GM12878 (cell line): ENCODE data around the gene AGRP. TPM values are rescaled to one million over a fixed set of nuclear protein-coding genes. Genes with fewer than 3 reads are reported as not detected.

Experiments
- ASH2L ChIP-seq: fragments of 300-600, 200-600 bp; sonication (generic); IDR thresholded peaks from 2 replicates; pipeline ENCODE4 v1.6.1; 2017; ENCODE audit warnings: low read depth, mild to moderate bottlenecking, borderline replicate concordance
- ATF7 ChIP-seq: fragments of 450-650 bp; IDR thresholded peaks from 2 replicates; pipeline ENCODE4 v1.6.1; 2016; ENCODE audit warnings: low read depth, mild to moderate bottlenecking
- BCL3 ChIP-seq: IDR thresholded peaks from 2 replicates; pipeline ENCODE4 v1.6.1; 2011; ENCODE audit warnings: borderline replicate concordance, low read depth, mild to moderate bottlenecking, moderate library complexity, low read length; ENCODE audit not compliant: insufficient read depth, poor library complexity, severe bottlenecking
- BHLHE40 ChIP-seq, 2 experiments: fragments of 450-650 bp in 1 of 2; IDR thresholded peaks; 2 replicates each; pipeline ENCODE4 v1.6.1; 2011 to 2017; ENCODE audit warnings: low read depth in 2 of 2, borderline replicate concordance in 1 of 2, improper control_type of control experiment in 1 of 2, low read length in 1 of 2, mild to moderate bottlenecking in 1 of 2
- ESRRA ChIP-seq: IDR thresholded peaks from 2 replicates; pipeline ENCODE4 v1.6.1; 2012; ENCODE audit warnings: mild to moderate bottlenecking, low read length, improper control_type of control experiment
- GATAD2B ChIP-seq: fragments of 450-650 bp; conservative IDR thresholded peaks from 2 replicates; pipeline ENCODE4 v1.6.1; 2017; ENCODE audit warnings: low read depth, mild to moderate bottlenecking, moderate library complexity
- HSF1 ChIP-seq: fragments of 150-350 bp; IDR thresholded peaks from 2 replicates; pipeline ENCODE4 v1.6.1; 2014; ENCODE audit warnings: mild to moderate bottlenecking, low read depth, low read length
- JUNB ChIP-seq: IDR thresholded peaks from 2 replicates; pipeline ENCODE4 v1.6.1; 2016; ENCODE audit warnings: antibody characterized with exemption, mild to moderate bottlenecking
- LARP7 ChIP-seq: fragments of 450-650 bp; IDR thresholded peaks from 2 replicates; pipeline ENCODE4 v1.6.1; 2017; ENCODE audit warnings: mild to moderate bottlenecking
- NR2F1 ChIP-seq: fragments of 450-650 bp; conservative IDR thresholded peaks from 2 replicates; pipeline ENCODE4 v1.6.1; 2017; ENCODE audit warnings: mild to moderate bottlenecking
- ZBTB4 ChIP-seq: fragments of 450-650 bp; formaldehyde crosslinking; IDR thresholded peaks from 2 replicates; pipeline ENCODE4 v1.4.0; 2022; ENCODE audit warnings: mild to moderate bottlenecking, moderate library complexity
- polyA plus RNA-seq, 11 experiments: library from polyadenylated mRNA; depleted of rRNA in 4 of 11; unstranded in 6 of 11; stranded (reverse) in 5 of 11; fragments of >200 nt; fragmentation: Nextera tagmentation in 4 of 11; fragmentation: Illumina TruSeq in 1 of 11; extraction: Ambion mirVana in 4 of 11; extraction: Trizol in 1 of 11; gene quantifications; 1 replicate in 1 of 11; 2 replicates in 10 of 11; pipeline versions ENCODE4 v1.2.1 to v1.2.3, GENCODE V29; 2011 to 2016; ENCODE audit warnings: inconsistent platforms in 2 of 11, missing spikeins in 2 of 11, low read depth in 1 of 11
- total RNA-seq, 4 experiments: library from RNA; depleted of rRNA in 3 of 4; stranded (reverse); fragments of >200 nt in 3 of 4; fragmentation: Illumina TruSeq in 1 of 4; extraction: Trizol in 1 of 4; gene quantifications; 2 replicates each; pipeline versions ENCODE4 v1.2.1 to v1.2.3, GENCODE V29; 2013 to 2021

The AGRP gene
- total and polyA plus RNA-seq, 10 of the 15 experiments (the other 5 are each of a cell fraction or from before 2014, with no cell fraction given), result 0.16 to 0.75 (median 0.53) TPM; not detected in 6

GRCh38 chr16:67528870-67529581 lies 45.7 kb upstream of the AGRP start (continued):
- TF ChIP-seq GATAD2B (peak; percentile 38), JUNB (no peak), BCL3 (no peak), ZBTB4 (CRISPR knock-in tag) (no peak), HSF1 (no peak), NR2F1 (0 out of 2 replicates have a peak, but pooled peaks have one; percentile 26), ATF7 (no peak), ASH2L (no peak), BHLHE40 (IDR thresholded peaks at IDR 0.05; ENCODE audit: borderline replicate concordance in 1 of 2, low read depth in 2 of 2, low read length in 1 of 2) (peak in 1 of 2 experiments; percentile 50; a peak in 1 of 4 replicates), ESRRA (no peak), LARP7 (0 out of 2 replicates have a peak, but pooled peaks have one; percentile 28)
